Adrenal gland (tissue), 5 donors: Measurements from ENCODE around the gene SLC43A1.

Source experiments
- POLR2A ChIP-seq, 2 donors: fragments of 450-650 bp; IDR thresholded peaks; one replicate each; pipeline ENCODE4 v1.6.1; 2017; ENCODE audit warnings: antibody characterized with exemption in 2 of 2, mild to moderate bottlenecking in 2 of 2, moderate library complexity in 1 of 2
- TF ChIP-seq, protein P1 (sequence below), 6 experiments: fragments of 450-650 bp in 4 of 6; fragments of 200-600 bp in 2 of 6; sonication (generic) in 1 of 6; IDR thresholded peaks; 1 replicate in 5 of 6; 2 replicates in 1 of 6; pipeline versions ENCODE4 v1.5.1 to v1.8.0; 2016 to 2021; ENCODE audit warnings: antibody characterized with exemption in 6 of 6, mild to moderate bottlenecking in 2 of 6, moderate library complexity in 1 of 6
- donor health status: DM: no; HTN: no; CAD: no.

DNA sequence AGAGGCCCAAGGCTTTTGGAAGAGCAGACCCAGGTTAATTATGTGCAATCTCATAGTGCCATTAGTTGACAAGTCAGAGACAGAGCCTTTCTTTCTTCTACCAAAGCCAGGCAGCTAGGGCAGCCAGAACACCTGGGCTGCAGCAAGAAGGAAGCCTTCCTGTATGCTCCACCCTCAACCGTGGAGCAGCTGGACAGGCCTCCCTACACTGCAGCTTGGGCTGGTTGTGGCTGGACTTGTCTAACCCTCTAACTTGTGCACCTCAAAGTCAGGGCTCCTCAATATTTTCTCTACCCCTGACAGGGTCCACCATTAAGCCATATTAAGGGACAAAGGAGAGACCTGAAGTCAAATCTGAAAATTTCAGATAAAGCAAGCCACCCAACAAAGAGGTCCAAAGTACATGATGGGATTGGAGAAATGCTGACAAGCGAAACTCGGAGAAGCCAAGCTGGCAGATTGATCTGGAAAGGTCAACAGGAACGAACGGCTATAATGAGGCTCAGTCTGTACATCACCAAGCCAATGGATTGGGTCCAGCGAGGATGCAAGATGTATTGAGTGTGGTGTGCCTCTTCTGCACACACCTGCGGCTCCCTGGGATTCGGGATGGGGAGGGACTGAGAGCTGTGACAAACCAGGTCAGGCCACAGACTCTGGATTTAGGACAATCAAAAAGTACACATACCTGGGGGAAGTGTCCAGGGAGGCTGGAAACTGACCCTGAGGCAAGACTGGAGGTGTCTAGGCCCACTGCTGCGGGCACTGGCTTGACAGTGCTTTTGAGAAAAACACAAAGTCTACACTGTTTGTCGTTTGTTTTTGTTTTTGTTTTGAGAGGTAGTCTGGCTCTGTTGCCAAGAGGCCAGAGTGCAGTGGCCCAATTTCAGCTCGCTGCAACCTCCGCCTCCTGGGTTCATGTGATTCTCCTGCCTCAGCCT, 76.9 kb downstream of the SLC43A1 start:
- TF ChIP-seq, protein P1, sequence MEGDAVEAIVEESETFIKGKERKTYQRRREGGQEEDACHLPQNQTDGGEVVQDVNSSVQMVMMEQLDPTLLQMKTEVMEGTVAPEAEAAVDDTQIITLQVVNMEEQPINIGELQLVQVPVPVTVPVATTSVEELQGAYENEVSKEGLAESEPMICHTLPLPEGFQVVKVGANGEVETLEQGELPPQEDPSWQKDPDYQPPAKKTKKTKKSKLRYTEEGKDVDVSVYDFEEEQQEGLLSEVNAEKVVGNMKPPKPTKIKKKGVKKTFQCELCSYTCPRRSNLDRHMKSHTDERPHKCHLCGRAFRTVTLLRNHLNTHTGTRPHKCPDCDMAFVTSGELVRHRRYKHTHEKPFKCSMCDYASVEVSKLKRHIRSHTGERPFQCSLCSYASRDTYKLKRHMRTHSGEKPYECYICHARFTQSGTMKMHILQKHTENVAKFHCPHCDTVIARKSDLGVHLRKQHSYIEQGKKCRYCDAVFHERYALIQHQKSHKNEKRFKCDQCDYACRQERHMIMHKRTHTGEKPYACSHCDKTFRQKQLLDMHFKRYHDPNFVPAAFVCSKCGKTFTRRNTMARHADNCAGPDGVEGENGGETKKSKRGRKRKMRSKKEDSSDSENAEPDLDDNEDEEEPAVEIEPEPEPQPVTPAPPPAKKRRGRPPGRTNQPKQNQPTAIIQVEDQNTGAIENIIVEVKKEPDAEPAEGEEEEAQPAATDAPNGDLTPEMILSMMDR (IDR thresholded peaks at IDR 0.05), result no peak
- no peak for TF ChIP-seq POLR2A (IDR thresholded peaks at IDR 0.05)
